ENCODE results near the gene FAM118A. TPM values are rescaled to one million over a fixed set of nuclear protein-coding genes. Genes with fewer than 3 reads are reported as not detected.

The FAM118A gene
- total and polyA plus RNA-seq, 8 donors: 12.0 to 747 (median 53.7) TPM

GRCh38 chr22:45337536-45337935 is 27.8 kb downstream of the FAM118A start:
- Histone ChIP-seq H3K4me1 (peaks cover 16 to 32% (median 23%) of the 10 kb centered on the region in 4 donors), H3K27me3 (no peaks in the 10 kb centered on the region), H3K9me3 (no peaks in the 10 kb centered on the region), H3K27ac (peak overlapping the region in 4 of 5 donors; percentile 72 to 84 (median 80)), H3K4me3 (no peak overlapping the region), H3K36me3 (peaks cover 15 to 87% (median 78%) of the 10 kb centered on the region in 4 donors)
- 80 to 89% (median 84%) methylated on average over 9 of the region's 9 CpGs for WGBS, 5 donors
- intact Hi-C loops (cut with DNase I; ENCODE audit: low total_unique reads): no loop called here
- no peak for TF ChIP-seq CTCF (IDR thresholded peaks at IDR 0.05)
- TF ChIP-seq EP300 (IDR thresholded peaks at IDR 0.05): no peak
- no peak for TF ChIP-seq POLR2A (IDR thresholded peaks at IDR 0.05)
- TF ChIP-seq POLR2AphosphoS5 (IDR thresholded peaks at IDR 0.05): no peak
- DNase-seq: no peak

- H3K4me1 ChIP-seq: peaks cover 16 to 32% (median 23%) of the 10 kb centered on the region in 4 donors
- peaks cover 15 to 89% (median 80%) of the 10 kb centered on the region in 4 donors for H3K36me3 ChIP-seq
- no peak overlapping the region for H3K27ac ChIP-seq
- no peaks in the 10 kb centered on the region for H3K27me3 ChIP-seq
- DNase-seq: no peak
- H3K4me3 ChIP-seq: no peak overlapping the region
- no peak for TF ChIP-seq POLR2AphosphoS5 (IDR thresholded peaks at IDR 0.05)
- TF ChIP-seq EP300 (IDR thresholded peaks at IDR 0.05): no peak
- no peak for TF ChIP-seq CTCF (IDR thresholded peaks at IDR 0.05)
- intact Hi-C loops (cut with DNase I; ENCODE audit: low total_unique reads): no loop called here
- no peaks in the 10 kb centered on the region for H3K9me3 ChIP-seq
- WGBS, 5 donors: 90 to 97% (median 93%) methylated on average over 7 of the region's 7 CpGs
These were observed 29.1 kb downstream of the FAM118A start for GRCh38 chr22:45338795-45339194.

- Histone ChIP-seq H3K4me1 (peaks cover 16 to 27% (median 21%) of the 10 kb centered on the region in 4 donors), H3K4me3 (no peak overlapping the region), H3K36me3 (peaks cover 15 to 75% (median 68%) of the 10 kb centered on the region in 4 donors), H3K27ac (no peak overlapping the region), H3K27me3 (no peaks in the 10 kb centered on the region), H3K9me3 (no peaks in the 10 kb centered on the region)
- WGBS, 5 donors: 85 to 90% (median 87%) methylated on average over 8 of the region's 8 CpGs
- DNase-seq: no peak
- intact Hi-C loops (cut with DNase I; ENCODE audit: low total_unique reads): no loop called here
- no peak for TF ChIP-seq POLR2A (IDR thresholded peaks at IDR 0.05)
- TF ChIP-seq EP300 (IDR thresholded peaks at IDR 0.05): no peak
- no peak for TF ChIP-seq CTCF (IDR thresholded peaks at IDR 0.05)
- no peak for TF ChIP-seq POLR2AphosphoS5 (IDR thresholded peaks at IDR 0.05)
These were observed 30.6 kb downstream of the FAM118A start for GRCh38 chr22:45340323-45340722.

GRCh38 chr22:45341498-45341897 is 31.8 kb downstream of the FAM118A start:
- peak in 1 of 2 donors; percentile 29 for DNase-seq
- no peak overlapping the region for H3K27ac ChIP-seq
- H3K4me3 ChIP-seq: no peak overlapping the region
- intact Hi-C loops (cut with DNase I; ENCODE audit: low total_unique reads): no loop called here
- peaks cover 15 to 80% (median 62%) of the 10 kb centered on the region in 4 donors for H3K36me3 ChIP-seq
- WGBS, 5 donors: 57 to 77% (median 69%) methylated on average over 6 of the region's 6 CpGs
- no peaks in the 10 kb centered on the region for H3K9me3 ChIP-seq
- H3K27me3 ChIP-seq: no peaks in the 10 kb centered on the region
- TF ChIP-seq EP300 (IDR thresholded peaks at IDR 0.05): no peak
- peaks cover 11 to 15% (median 13%) of the 10 kb centered on the region in 4 donors for H3K4me1 ChIP-seq

GRCh38 chr22:45343143-45343542 is 33.4 kb downstream of the FAM118A start:
- Histone ChIP-seq H3K27ac (no peak overlapping the region), H3K36me3 (peaks cover 15 to 77% (median 59%) of the 10 kb centered on the region in 4 donors), H3K4me3 (no peak overlapping the region), H3K4me1 (no peaks in the 10 kb centered on the region), H3K9me3 (no peaks in the 10 kb centered on the region), H3K27me3 (no peaks in the 10 kb centered on the region)
- no peak for TF ChIP-seq POLR2AphosphoS5 (IDR thresholded peaks at IDR 0.05)
- no peak for TF ChIP-seq POLR2A (IDR thresholded peaks at IDR 0.05)
- TF ChIP-seq CTCF (IDR thresholded peaks at IDR 0.05): no peak
- TF ChIP-seq EP300 (IDR thresholded peaks at IDR 0.05): no peak
- 91 to 96% (median 93%) methylated on average over 8 of the region's 8 CpGs for WGBS, 5 donors
- no peak for DNase-seq
- intact Hi-C loops (cut with DNase I; ENCODE audit: low total_unique reads): no loop called here

Data from stomach (tissue), 9 donors.